ENCODE results near the gene EFCAB12.

DNA sequence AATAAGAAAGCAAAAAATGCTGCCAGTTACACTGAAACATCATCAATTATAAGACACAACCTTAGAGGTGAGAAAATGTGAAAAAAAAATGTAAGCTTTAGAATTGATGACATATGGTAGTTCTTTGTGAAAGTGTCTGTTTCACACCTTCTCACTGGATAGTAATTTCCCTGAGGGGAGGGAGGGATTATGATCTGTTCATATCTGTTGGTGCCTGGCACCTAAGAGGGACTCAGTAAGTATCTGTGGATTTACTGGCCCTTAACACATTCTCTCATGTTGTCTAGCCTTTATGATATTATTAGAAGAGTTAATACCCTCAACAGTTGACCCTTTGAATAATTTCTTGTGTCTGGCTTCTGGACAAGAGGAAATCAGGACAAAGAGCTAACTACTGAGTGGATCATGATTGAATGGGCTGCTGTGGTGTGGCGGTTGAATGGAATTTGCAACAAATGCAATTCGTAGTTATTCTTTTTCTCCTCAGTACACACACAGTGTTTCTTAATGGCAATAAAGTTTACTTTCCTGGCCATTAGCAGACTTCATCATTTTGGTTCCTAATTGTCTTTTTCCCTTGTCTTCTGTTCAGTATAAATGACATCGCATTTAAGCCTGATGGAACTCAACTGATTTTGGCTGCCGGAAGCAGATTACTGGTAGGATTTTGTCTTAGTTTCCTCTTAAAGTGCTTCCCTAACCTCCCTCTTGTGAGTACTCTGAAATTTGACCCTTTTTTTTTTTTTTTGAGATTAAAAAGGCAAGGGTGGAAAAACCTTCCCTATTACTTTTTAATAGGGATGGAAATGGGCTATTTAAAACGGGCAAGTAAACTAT lies 21.1 kb upstream of the EFCAB12 start:
- TF ChIP-seq, protein P1, sequence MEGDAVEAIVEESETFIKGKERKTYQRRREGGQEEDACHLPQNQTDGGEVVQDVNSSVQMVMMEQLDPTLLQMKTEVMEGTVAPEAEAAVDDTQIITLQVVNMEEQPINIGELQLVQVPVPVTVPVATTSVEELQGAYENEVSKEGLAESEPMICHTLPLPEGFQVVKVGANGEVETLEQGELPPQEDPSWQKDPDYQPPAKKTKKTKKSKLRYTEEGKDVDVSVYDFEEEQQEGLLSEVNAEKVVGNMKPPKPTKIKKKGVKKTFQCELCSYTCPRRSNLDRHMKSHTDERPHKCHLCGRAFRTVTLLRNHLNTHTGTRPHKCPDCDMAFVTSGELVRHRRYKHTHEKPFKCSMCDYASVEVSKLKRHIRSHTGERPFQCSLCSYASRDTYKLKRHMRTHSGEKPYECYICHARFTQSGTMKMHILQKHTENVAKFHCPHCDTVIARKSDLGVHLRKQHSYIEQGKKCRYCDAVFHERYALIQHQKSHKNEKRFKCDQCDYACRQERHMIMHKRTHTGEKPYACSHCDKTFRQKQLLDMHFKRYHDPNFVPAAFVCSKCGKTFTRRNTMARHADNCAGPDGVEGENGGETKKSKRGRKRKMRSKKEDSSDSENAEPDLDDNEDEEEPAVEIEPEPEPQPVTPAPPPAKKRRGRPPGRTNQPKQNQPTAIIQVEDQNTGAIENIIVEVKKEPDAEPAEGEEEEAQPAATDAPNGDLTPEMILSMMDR (IDR thresholded peaks at IDR 0.05 in 2 of 3, conservative IDR thresholded peaks at IDR 0.05 in 1 of 3; ENCODE audit: control insufficient read depth in 2 of 3, extremely low read depth in 1 of 3, insufficient read depth in 1 of 3, low read depth in 3 of 3, low read length in 3 of 3) = no peak
- TF ChIP-seq YY1 (IDR thresholded peaks at IDR 0.05; ENCODE audit: low read depth, low read length) (no peak), NFIC (IDR thresholded peaks at IDR 0.05; ENCODE audit: low read depth, low read length) (no peak), POLR2AphosphoS5 (IDR thresholded peaks at IDR 0.05; ENCODE audit: low read length) (no peak), KLF5 (IDR thresholded peaks at IDR 0.05; ENCODE audit: partially characterized antibody) (no peak)
- TF ChIP-seq, protein P2, sequence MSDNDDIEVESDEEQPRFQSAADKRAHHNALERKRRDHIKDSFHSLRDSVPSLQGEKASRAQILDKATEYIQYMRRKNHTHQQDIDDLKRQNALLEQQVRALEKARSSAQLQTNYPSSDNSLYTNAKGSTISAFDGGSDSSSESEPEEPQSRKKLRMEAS (IDR thresholded peaks at IDR 0.05; ENCODE audit: low read depth, low read length) = no peak

Measured in GM12878 (cell line).